Right cardiac atrium (tissue), 5 donors: Measurements from ENCODE around the gene WDHD1. TPM values are rescaled to one million over a fixed set of nuclear protein-coding genes. Genes with fewer than 3 reads are reported as not detected.
A peak's percentile ranks its signal among the peaks of the same experiment; 100 is the strongest.
"Not testable (repeated sequence)": the region's sequence is repeated elsewhere in the genome, so short reads cannot be mapped to it uniquely, and the experiment has no call there.

Source experiments
- ATAC-seq, 2 donors: fragments of 200-7000 bp; cut with Tn5 transposase; one replicate each; pipeline versions ENCODE4 v1.8.0 to v1.9.1; 2020; ENCODE audit warnings: moderate library complexity in 2 of 2, mild to moderate bottlenecking in 1 of 2
- DNase-seq, 3 donors: peaks; one replicate each; pipeline ENCODE4 v3.0.0-alpha.2; 2020
- H3K27ac ChIP-seq: one replicate; pipeline ENCODE4 v1.5.1; 2013; ENCODE audit warnings: mild to moderate bottlenecking, low read length, control low read depth, moderate library complexity
- H3K27me3 ChIP-seq: one replicate; pipeline ENCODE4 v1.6.1; 2013; ENCODE audit not compliant: control insufficient read depth, insufficient read depth
- H3K4me1 ChIP-seq: one replicate; pipeline ENCODE4 v1.6.1; 2013; ENCODE audit warnings: low read length; ENCODE audit not compliant: control insufficient read depth, insufficient read depth
- H3K4me3 ChIP-seq: one replicate; pipeline ENCODE4 v1.5.1; 2013; ENCODE audit warnings: low read length, control low read depth
- H3K9me3 ChIP-seq: one replicate; pipeline ENCODE4 v1.6.1; 2013; ENCODE audit warnings: low read length; ENCODE audit not compliant: control insufficient read depth
- WGBS: extraction: QIAGEN DNeasy Blood & Tissue Kit; methylation state at CpG from one replicate; pipeline ENCODE4 v1.1.7; 2013; 5-methylcytosine and 5-hydroxymethylcytosine counted together
- intact Hi-C, 4 donors: fragments of 100-400 bp; cut with DNase I; formaldehyde crosslinking; loops; one replicate each; pipeline versions ENCODE4 v1.11.0 to v1.14.0; 2022 to 2023
- long read RNA-seq, 4 donors: library from polyadenylated mRNA; unstranded; transcript quantifications; one replicate each; pipeline ENCODE4 v2.0.0, GENCODE V29; 2020 to 2021
- polyA plus RNA-seq: library from polyadenylated mRNA; stranded (reverse); fragments of 200-250 nt; gene quantifications from one replicate; pipeline ENCODE4 v1.2.3, GENCODE V29; 2013
- total RNA-seq, 4 donors: library from RNA; stranded (reverse); fragmentation: NEBNext Ultra II Directional; extraction: Animal tissue kit (Norgen Biotek cat#: 25700); gene quantifications; one replicate each; pipeline ENCODE4 v1.2.1, GENCODE V29; 2021
- donor health status: healthy with polysubstance abuse.
- donor health status: DM: no; HTN: yes; CAD: no.
- donor health status: DM: no; HTN: no; CAD: no.
- donor health status: DM: no; HTN: yes; CAD: no; lungs with severe emphysema.
- donor health status: DM: yes; HTN: yes; CAD: no.

Gene WDHD1, protein sequence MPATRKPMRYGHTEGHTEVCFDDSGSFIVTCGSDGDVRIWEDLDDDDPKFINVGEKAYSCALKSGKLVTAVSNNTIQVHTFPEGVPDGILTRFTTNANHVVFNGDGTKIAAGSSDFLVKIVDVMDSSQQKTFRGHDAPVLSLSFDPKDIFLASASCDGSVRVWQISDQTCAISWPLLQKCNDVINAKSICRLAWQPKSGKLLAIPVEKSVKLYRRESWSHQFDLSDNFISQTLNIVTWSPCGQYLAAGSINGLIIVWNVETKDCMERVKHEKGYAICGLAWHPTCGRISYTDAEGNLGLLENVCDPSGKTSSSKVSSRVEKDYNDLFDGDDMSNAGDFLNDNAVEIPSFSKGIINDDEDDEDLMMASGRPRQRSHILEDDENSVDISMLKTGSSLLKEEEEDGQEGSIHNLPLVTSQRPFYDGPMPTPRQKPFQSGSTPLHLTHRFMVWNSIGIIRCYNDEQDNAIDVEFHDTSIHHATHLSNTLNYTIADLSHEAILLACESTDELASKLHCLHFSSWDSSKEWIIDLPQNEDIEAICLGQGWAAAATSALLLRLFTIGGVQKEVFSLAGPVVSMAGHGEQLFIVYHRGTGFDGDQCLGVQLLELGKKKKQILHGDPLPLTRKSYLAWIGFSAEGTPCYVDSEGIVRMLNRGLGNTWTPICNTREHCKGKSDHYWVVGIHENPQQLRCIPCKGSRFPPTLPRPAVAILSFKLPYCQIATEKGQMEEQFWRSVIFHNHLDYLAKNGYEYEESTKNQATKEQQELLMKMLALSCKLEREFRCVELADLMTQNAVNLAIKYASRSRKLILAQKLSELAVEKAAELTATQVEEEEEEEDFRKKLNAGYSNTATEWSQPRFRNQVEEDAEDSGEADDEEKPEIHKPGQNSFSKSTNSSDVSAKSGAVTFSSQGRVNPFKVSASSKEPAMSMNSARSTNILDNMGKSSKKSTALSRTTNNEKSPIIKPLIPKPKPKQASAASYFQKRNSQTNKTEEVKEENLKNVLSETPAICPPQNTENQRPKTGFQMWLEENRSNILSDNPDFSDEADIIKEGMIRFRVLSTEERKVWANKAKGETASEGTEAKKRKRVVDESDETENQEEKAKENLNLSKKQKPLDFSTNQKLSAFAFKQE
- 1 to 10 TPM; 1.5 to 3.4 (median 2.0) TPM for total RNA-seq
- polyA plus RNA-seq = 0.68 TPM
- long read RNA-seq, donor 1, partial matches to known transcripts = 1 of 2 reads
- long read RNA-seq, donor 1, other reads (novel, unspliced or antisense) = 1 of 2 reads
- long read RNA-seq, donor 2, partial matches to known transcripts = 0 of 1 reads
- long read RNA-seq, donor 2, other reads (novel, unspliced or antisense) = 1 of 1 reads
- long read RNA-seq, donor 3, partial matches to known transcripts = 1 of 3 reads
- long read RNA-seq, donor 3, other reads (novel, unspliced or antisense) = 2 of 3 reads
- long read RNA-seq, donor 4 = 0 reads

DNA sequence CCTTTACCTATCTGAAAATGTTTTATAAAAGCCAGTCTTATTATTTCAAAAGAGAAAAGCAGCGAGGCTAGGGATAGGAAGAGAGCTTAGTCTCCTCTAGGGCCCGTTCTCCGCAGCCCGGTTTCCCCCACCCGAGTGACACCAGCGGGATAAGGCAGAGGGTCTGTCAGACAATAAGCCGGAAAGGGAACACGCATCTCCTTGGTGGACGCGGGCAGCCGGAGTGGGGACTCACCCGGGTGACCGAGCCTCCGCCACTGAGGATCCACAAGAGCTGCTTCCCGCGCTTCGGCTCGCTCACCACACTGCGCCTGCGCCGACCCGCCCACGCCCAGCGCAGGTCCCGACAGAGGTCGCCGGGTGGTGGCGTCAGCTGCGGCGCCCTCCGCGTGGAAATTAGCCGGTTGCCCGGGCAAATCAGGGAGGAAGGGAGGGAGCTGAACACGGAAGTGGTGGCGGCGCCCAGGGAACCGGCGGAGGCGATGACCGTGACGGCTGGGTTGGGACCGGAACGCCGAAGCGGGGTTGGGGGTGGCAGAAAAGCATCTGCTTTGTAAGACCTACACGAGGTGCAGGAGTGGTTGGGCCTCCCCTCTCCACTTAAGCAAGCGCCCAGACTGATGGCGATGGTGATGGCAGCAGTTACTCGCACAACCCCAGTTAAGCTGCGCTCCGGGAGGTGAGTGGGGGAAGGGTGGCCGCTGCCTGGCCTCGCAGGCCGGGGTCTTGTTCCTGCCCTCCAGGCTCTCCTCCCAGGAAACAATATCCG is at the start of gene WDHD1, which contains the start of gene SOCS4:
WDHD1 (minus strand) TSS at position 307 of the 769 bp plus-strand sequence. CDS start 312 bp downstream, outside the sequence.
SOCS4 (plus strand) TSS at position 444 of the 769 bp plus-strand sequence. CDS start 15,806 bp downstream, outside the sequence.
- no peaks in the 10 kb centered on the region for H3K9me3 ChIP-seq
- under 1% methylated on average over 56 of the region's 56 CpGs for WGBS
- H3K27ac ChIP-seq = peak within 1 kb of the TSS; percentile 81
- peak within 1 kb of the TSS; percentile 78 for H3K4me3 ChIP-seq
- peak; percentile 96 to 98 (median 98) for DNase-seq
- intact Hi-C loops = no loop called here
- H3K27me3 ChIP-seq = no peaks in the 10 kb centered on the region
- H3K4me1 ChIP-seq = no peaks in the 10 kb centered on the region
- peak; percentile 99 for ATAC-seq

DNA sequence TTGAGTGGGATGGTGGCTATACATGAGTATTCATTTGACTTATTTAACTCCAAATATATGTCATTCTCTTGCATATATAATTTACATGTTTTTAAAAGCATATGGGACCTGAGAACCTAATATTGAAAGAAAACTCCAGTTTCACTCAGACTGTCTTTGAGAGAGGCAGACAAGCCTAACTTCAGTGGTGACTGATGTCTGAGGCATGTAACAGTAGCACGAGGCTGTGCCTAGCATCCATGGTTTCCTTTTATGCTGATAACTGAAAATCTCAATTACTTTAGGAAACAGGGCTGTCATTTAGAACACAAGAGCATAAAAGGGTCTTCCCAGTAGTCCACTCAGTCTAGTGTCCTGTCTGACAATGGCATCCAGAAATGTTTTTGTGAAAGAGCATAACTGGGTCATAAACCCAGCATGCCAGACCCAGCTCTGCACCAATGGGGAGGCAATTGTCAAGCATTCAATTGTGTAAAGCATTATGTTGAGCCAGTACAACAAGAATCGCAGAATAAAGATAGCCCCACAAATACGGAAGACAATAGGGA is 48.8 kb upstream of the WDHD1 start:
- H3K9me3 ChIP-seq = no peaks in the 10 kb centered on the region
- DNase-seq (no peak), ATAC-seq (no peak)
- no peaks in the 10 kb centered on the region for H3K27me3 ChIP-seq
- intact Hi-C loops = no loop called here
- WGBS = 86% methylated on average over 3 of the region's 3 CpGs
- no peak overlapping the region for H3K27ac ChIP-seq
- no peak overlapping the region for H3K4me3 ChIP-seq
- peaks cover 4% of the 10 kb centered on the region for H3K4me1 ChIP-seq

DNA sequence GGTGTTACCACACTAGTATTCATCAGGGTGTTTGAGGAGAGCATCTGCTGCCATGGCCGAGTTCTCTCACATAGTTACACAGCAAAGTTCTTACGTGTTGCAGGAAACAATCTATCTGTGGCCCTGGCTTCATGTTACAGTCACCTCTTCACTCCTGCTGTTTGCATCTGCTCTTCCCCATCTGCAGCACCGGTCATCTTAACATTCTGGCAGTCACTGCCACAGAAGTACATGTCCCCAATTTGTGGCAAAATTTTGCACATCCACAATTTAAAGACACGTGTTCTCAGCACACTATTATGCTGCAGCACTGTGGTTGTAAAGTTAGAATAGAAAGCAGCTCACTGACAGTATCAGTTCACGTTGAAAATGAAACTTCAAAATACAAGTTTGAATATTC is 47.8 kb upstream of the WDHD1 start:
- Histone ChIP-seq H3K27me3 (no peaks in the 10 kb centered on the region), H3K27ac (no peak overlapping the region), H3K4me3 (no peak overlapping the region), H3K9me3 (no peaks in the 10 kb centered on the region), H3K4me1 (peaks cover 4% of the 10 kb centered on the region)
- ATAC-seq (no peak), DNase-seq (no peak)
- intact Hi-C loops = no loop called here
- WGBS = 16% methylated on average over 5 of the region's 5 CpGs

DNA sequence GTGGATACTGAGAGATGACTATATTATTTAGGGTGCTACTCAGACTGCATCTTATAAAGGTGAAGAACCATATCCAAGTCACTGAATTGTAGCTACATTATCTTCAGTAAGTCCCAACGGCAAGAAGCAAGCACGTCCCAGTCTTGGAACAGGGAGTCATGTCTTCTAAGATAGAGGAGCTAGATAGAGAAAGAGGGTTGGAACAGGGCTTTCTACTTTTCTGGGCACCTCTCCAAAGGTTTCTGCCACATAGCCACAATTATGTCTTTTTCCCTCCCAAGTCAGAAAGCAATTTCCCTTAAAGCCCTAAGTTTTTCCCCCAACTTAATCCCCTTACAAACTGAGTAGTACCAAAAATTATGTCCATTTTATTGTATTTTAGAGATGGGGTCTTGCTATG is 47.0 kb upstream of the WDHD1 start:
- Histone ChIP-seq H3K27ac (no peak overlapping the region), H3K4me1 (peaks cover 4% of the 10 kb centered on the region), H3K27me3 (no peaks in the 10 kb centered on the region), H3K9me3 (no peaks in the 10 kb centered on the region), H3K4me3 (no peak overlapping the region)
- intact Hi-C loops = no loop called here
- 19% methylated on average over 2 of the region's 2 CpGs for WGBS
- no peak for DNase-seq
- ATAC-seq = no peak

DNA sequence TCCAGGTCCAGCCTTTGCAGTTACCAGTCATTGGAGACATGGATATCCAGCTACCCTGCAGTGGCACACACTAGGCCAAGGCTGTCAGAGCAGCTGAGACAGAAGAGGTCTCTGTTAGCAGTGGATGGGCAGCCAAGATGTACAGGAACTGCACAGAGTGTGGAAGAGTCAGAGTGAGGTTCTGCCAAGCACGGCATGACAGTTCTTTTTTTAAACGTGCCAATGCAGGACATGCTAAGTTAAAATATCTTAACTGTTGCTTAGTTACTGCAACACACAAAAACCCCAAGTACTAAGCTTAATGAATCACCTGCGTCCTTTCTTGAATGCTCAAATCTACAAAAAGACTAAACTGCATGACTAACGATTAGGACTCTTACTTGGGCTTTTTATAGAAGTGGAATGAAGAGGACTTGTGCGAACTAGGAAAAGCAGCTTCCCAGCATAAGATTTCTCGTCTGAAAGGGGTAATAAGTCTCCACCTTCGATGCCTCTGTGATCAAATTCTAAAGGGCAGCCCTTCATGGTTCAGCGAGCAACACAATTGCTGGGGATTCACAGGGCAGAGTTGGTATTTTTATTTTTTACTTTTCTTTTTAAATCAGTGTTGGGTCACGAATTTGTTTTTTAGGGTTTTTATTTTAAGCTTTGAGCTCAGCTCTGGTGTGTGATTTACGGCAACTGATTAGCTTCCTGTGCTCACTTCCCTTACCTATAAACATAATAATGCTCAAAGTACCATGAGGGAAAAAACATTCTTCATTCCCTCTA is 45.2 kb upstream of the WDHD1 start:
- H3K4me1 ChIP-seq = peaks cover 1% of the 10 kb centered on the region
- DNase-seq (peak in 2 of 3 donors; percentile 44 to 61), ATAC-seq (peak; percentile 90 to 94)
- 21% methylated on average over 10 of the region's 10 CpGs for WGBS
- intact Hi-C loops = no loop called here
- H3K27me3 ChIP-seq = no peaks in the 10 kb centered on the region
- H3K27ac ChIP-seq = peak overlapping the region; percentile 73
- H3K9me3 ChIP-seq = no peaks in the 10 kb centered on the region
- no peak overlapping the region for H3K4me3 ChIP-seq

DNA sequence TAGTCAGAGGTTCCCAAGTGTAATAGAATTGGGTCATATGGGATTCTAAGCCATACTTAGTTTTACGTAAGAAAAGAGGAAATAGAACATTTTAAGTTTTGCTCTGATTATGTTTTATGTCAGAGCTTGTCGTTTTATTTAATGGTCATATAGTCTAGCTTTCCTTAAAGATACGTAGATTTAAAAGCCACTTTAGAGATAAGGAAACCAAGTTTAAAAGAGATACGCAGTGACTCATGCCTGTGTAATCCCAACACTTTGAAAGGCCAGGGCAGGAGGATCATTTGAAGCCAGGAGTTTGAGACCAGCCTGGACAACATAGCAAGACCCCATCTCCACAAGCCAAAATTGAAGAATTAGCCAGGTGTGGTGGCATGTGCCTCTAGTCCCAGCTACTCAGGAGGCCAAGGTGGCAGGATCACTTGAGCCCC is 44.1 kb upstream of the WDHD1 start:
- intact Hi-C loops = no loop called here
- no peaks in the 10 kb centered on the region for H3K9me3 ChIP-seq
- no peaks in the 10 kb centered on the region for H3K27me3 ChIP-seq
- peak overlapping the region; percentile 70 for H3K27ac ChIP-seq
- DNase-seq (no peak), ATAC-seq (peak in 1 of 2 donors; percentile 2)
- H3K4me3 ChIP-seq = no peak overlapping the region
- WGBS = 70% methylated on average over 4 of the region's 4 CpGs
- peaks cover 1% of the 10 kb centered on the region for H3K4me1 ChIP-seq

DNA sequence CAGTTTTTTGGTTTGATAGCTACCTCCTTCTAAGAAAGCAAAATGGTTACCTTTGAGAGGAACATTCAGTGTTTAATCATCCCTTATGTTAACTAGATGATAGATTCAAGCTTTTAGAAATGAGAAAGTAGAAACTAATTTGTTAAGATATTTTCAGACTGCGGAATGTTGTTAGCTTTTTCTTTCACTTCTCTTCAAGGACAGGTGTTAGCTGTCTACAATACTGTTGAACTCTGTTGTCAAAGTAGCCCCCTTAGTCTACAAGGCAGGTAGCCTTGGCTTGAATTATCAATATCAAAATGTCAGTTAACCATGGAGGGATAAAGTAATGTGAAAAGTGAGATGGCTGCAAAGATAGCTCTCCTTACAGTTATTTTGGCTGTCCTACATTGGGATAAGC is 39.3 kb upstream of the WDHD1 start:
- H3K27ac ChIP-seq = no peak overlapping the region
- no peak for ATAC-seq

DNA sequence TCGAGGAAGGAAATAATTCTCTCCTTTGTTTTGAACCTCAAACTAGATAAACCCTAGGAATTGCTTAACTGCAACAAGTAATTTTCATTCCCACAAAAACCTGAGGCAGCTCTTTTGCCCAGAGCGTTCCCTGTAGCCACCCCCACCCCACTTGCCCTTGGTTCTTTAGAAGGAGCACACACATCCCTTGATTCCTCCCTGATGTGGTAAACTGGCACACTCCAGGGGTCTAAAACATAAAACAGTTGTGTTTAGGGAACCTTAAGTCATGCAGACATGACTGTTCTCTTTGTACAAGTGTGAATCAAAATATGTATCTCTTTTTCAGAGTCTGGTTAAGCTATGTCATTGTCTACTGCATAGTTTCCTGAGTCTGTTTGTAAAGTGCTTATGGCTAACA is 38.5 kb upstream of the WDHD1 start:
- peak overlapping the region; percentile 23 for H3K27ac ChIP-seq
- peaks cover 3% of the 10 kb centered on the region for H3K4me1 ChIP-seq
- intact Hi-C loops = no loop called here
- H3K27me3 ChIP-seq = no peaks in the 10 kb centered on the region
- H3K4me3 ChIP-seq = no peak overlapping the region
- DNase-seq = no peak
- ATAC-seq = no peak
- 57% methylated on average over 2 of the region's 2 CpGs for WGBS
- no peaks in the 10 kb centered on the region for H3K9me3 ChIP-seq

More for the DNA sequence above, 39.3 kb upstream of the WDHD1 start:
- WGBS = 97% methylated on average over 1 of the region's 1 CpG
- H3K4me1 ChIP-seq = peaks cover 2% of the 10 kb centered on the region
- intact Hi-C loops = no loop called here
- no peak overlapping the region for H3K4me3 ChIP-seq
- no peaks in the 10 kb centered on the region for H3K27me3 ChIP-seq
- no peaks in the 10 kb centered on the region for H3K9me3 ChIP-seq
- DNase-seq = no peak

DNA sequence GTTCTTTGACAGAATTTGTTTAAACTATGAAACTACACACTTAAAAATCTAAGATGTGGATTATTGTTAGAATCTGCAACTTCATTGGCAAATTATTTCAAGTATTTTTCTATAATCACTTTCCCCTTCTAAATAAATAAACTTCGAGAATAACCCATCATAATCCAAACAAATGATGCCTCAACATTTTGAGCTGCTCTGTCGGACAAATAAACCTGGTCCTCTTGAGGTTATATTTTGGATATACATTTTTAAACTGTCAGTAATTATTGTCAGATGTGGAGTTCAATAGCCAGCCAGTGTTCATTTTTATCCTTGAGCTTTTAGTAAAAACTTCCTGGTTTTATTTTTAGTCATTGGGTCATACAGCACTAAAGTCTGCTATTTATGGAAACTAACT is 38.0 kb upstream of the WDHD1 start:
- ATAC-seq, H3K4me1 ChIP-seq, DNase-seq, H3K27me3 ChIP-seq, H3K27ac ChIP-seq, intact Hi-C loops, H3K4me3 ChIP-seq, H3K9me3 ChIP-seq: not testable (repeated sequence)
- WGBS = 81% methylated on average over 2 of the region's 2 CpGs
